Activated CD8-positive, alpha-beta memory T cell treated with anti-CD3 and anti-CD28 coated beads, Interleukin-2, amount 50 U/mL, for 1 hour (primary cell): Measurements from ENCODE around the gene MORF4L2.

ENCODE experiments used
- DNase-seq: peaks from one replicate; pipeline ENCODE4 v3.0.0-alpha.2; 2020; ENCODE audit errors: extremely low read depth

The MORF4L2 gene

GRCh38 chrX:103686199-103687072, at the start of gene MORF4L2:
Gene MORF4L2, minus strand, starts transcription at chrX:103686699. Its CDS starts 9,672 bp downstream, at chrX:103677027.
- peak; percentile 79 for DNase-seq

DNA sequence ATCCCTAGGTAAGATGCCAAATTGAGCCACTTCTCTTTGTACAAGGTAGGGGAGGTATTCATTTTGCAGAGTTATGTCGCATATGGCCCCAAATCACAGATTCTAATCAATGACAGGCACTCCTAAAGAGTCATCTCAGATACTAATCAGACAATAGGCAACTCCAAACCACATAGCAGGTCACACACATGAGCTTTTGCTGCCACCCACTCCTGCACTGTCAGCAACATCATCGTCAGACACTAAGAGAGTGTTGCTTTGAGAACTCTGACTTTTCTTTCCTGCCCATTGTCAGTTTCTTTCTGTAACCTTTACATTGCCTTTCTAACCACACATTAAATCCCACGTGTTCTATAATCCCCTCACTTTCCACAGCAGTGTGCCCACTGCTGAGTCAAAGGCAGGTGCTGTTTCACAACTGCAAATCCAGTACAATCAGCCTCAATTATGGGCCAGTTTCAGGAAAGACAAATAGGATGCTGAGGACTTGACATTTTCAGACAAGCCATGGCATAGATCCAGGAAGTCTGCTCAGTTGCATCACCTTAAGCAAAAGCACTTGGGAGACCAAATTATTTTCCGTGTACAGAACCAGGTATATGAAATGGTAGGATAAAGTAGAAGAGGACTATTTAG, 47.7 kb upstream of the MORF4L2 start:
- no peak for DNase-seq

GRCh38 chrX:103733017-103733416, 46.5 kb upstream of the MORF4L2 start:
- no peak for DNase-seq

- DNase-seq, result no peak
Observed at GRCh38 chrX:103730796-103731493, 44.4 kb upstream of the MORF4L2 start.

- DNase-seq, result no peak
Observed at GRCh38 chrX:103730147-103730795, 43.8 kb upstream of the MORF4L2 start.

DNA sequence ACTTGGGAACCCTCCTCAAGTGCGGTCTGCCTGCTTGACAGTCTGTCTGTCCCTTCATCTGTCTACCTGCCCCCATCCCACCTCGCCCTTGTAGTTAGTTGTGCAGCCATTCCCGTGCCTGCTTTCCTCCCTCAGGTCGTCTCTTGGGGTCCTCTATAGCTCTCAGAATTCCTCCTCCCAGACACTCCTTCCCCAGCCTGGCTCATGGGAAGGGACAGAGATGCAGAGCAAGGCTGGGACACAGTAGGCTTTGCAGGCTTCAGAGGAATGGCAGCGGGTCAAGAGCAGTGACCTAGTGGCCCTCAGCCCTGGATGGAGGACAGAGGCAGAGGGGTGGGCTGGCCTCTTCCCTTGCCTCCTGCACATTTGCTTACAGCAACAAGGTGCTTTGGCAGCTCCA, 42.5 kb upstream of the MORF4L2 start:
- no peak for DNase-seq

- DNase-seq, result no peak
Observed at GRCh38 chrX:103727115-103727514, 40.6 kb upstream of the MORF4L2 start.

DNA sequence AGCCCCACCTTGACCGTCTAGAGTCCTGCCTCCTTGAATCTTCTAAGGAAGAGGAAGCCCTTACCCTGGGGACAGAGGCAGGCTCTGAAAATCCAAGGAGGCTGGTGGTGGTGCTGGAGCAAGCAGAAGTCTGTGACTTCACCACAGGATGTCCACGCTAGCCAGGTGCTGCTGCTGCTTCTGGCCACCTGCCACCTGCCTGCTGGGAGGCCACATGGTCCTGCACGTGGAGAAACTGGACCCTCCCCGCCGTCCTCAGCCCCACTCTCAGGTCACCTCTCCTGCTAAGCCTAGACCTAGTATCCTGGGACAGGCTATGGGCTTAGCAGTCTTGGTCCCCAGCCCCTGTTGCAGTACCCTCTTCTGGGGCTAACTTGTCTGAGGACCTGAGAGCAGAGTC, 40.0 kb upstream of the MORF4L2 start:
- DNase-seq, result no peak

GRCh38 chrX:103722505-103722904, 36.0 kb upstream of the MORF4L2 start:
- DNase-seq, result no peak

DNA sequence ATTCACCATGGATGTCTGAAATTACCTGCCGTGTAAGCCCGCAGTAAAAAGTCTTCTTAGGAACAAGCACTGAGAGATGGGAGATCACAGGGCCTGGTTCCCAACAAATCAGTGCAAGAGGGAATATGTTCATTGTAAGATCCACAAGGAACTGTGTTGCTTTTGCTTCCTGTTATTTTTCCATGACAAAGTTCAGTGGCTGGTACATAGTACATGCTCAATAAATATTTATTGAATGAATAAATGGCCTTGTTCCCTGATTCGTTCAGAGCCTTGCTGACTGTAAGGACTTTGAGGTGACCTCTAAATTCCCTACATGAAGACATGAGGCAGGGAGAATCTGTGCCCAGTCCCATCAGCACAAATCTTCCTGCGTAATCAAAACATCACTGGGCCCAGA, 31.6 kb upstream of the MORF4L2 start:
- DNase-seq, result no peak

GRCh38 chrX:103716962-103717361, 30.5 kb upstream of the MORF4L2 start:
- DNase-seq, result no peak

GRCh38 chrX:103710609-103711008, 24.1 kb upstream of the MORF4L2 start, which contains the start of gene TMEM31:
Gene TMEM31, plus strand, starts transcription at chrX:103710909. Its CDS starts 1,350 bp downstream, at chrX:103712259.
- DNase-seq, result no peak

DNA sequence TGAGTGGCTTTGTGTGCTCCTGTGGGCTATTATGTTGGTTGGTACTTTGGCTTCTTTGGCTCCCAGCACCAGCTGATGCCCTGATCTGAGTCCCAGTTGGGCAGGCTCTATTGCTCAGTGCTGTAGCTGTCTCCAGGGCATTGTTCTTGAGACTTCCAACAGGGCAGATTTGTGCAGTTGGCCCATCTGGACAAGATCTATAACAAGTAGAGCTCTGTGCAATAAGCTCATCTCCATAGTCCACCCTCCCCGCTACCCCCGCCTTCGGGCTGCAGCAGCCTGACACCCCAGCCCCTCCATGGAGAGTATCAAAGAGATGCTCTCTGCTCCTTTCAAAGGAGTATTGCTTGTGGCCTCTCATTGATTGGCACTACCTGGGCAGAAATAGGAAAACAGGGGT, 18.4 kb upstream of the MORF4L2 start:
- DNase-seq, result no peak

DNA sequence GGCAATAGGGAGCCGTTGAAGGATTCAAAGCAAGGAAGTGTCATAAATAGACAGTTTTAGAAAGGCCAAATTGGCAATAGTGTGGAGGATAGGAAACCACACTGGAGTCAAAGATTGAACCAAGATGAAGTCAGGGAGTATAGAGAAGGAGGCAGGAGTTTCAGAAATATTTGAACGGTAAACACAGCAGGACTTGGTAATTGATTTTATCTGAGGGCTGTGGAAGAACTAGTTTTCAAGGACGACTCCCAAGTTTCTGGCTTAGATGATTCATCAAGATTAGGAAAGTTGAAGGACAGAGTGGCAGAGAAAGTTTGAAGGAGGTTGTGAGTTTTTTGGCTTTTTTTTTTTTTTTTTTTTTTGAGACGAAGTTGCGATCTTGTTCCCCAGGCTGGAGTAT, 12.7 kb upstream of the MORF4L2 start:
- no peak for DNase-seq

- DNase-seq, result no peak
Observed at GRCh38 chrX:103697687-103698086, 11.2 kb upstream of the MORF4L2 start.

DNA sequence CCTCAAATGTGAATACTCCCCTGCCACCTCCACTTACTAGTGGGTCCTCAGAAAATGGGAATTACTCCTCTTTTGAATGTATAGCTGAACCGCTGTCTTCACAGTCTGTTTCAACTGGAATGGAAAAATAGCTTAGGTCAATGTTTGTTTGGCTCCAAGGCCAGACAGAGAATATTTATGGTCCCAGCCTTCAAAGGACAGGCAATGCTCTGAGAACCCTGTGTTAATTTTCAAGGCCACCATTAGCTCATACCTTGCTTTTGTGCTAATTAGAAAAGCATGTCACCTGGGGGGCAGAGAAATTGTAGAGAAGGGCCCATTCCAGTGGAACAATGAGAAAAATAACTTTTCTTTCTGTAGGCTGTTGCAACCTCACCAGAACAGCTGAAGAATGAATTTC, 4.6 kb upstream of the MORF4L2 start:
- no peak for DNase-seq

- no peak for DNase-seq
Observed at GRCh38 chrX:103688946-103689345, 2.4 kb upstream of the MORF4L2 start.

GRCh38 chrX:103687696-103688201, 1.2 kb upstream of the MORF4L2 start:
- DNase-seq, result peak; percentile 5

GRCh38 chrX:103687073-103687695, 685 bp upstream of the MORF4L2 start:
- peak; percentile 65 for DNase-seq

DNA sequence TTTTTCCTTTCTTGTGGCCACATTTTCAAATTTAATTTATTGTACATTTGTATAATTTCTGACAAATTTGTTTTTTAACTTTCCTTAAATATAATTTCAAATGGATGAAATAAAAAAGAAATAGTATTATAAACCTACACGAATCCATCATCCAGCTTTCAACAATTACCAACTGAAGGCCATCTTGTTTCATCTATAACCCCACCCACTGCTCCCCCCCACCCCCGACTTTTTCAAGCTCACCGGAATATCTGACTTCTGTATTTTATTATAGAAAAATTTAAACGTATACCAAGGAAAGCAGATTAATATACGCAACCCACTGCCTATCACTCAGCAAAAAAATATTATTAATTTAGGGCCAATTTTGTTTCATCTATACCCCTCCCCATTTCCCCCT, 1.1 kb downstream of the MORF4L2 start:
- DNase-seq, result no peak

DNA sequence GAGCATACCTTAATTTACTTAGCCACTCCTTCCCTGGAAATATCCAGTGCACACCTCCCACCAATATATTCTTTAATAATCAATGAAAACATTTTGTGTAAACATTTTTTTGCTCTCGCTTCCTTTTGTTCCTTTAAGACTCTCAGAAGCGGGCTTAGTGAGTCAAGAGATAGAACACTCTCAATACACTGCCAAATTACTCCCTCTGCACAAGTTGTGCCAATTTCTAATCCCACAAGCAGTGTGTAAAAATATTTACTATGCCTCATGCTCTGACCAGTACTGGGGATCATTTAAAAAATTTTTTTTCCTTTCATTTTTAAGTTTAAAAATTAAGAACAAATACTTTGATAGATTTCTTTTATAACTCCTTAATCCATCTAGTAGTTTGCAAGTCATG, 5.1 kb downstream of the MORF4L2 start:
- no peak for DNase-seq
